IMR-90 (cell line): ENCODE measurements around the gene TAF10.

Source experiments
- POLR2A ChIP-seq: IDR thresholded peaks from 2 replicates; pipeline ENCODE4 v1.6.1; 2012; ENCODE audit warnings: mild to moderate bottlenecking, low read depth, low read length
- RAD21 ChIP-seq: IDR thresholded peaks from 2 replicates; pipeline ENCODE4 v1.6.1; 2012; ENCODE audit warnings: low read length, improper control_type of control experiment
- RCOR1 ChIP-seq: IDR thresholded peaks from 2 replicates; pipeline ENCODE4 v1.6.1; 2012; ENCODE audit warnings: mild to moderate bottlenecking, low read length, improper control_type of control experiment; ENCODE audit not compliant: insufficient replicate concordance
- RFX5 ChIP-seq: IDR thresholded peaks from 2 replicates; pipeline ENCODE4 v1.8.0; 2012; ENCODE audit warnings: low read depth, mild to moderate bottlenecking, low read length, moderate library complexity
- TF ChIP-seq, protein P1 (sequence below): conservative IDR thresholded peaks from 2 replicates; pipeline ENCODE4 v1.5.1; 2012; ENCODE audit warnings: mild to moderate bottlenecking, low read depth, low read length, improper control_type of control experiment

DNA sequence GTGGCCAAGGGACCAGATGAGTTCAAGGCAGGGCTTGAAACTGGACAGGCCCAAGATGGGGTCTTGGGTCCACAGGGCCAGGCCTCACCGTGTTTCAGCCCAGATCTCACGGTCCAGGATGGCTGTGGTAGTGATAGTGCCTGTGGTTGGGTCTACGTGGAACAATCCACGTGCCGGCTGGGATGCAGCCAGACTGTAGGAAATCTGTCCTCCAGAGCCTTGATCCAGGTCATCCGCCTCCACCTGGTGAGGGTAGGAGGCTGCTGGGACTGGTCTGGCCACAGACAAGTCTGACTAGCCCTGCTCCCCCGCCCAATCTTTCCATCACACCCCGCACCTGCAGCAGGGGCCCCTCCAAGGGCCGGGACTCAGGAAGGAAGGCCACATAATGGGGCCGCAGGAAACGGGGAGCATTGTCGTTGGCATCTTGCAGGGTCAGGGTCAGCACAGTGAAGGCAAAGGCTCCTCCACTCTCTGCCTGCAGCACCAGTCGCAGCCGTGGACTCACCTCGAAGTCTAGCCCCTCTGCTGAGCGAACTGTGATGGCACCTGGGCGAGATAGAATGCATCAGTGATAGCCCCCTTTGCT, 13.9 kb upstream of the TAF10 start:
- TF ChIP-seq, protein P1, sequence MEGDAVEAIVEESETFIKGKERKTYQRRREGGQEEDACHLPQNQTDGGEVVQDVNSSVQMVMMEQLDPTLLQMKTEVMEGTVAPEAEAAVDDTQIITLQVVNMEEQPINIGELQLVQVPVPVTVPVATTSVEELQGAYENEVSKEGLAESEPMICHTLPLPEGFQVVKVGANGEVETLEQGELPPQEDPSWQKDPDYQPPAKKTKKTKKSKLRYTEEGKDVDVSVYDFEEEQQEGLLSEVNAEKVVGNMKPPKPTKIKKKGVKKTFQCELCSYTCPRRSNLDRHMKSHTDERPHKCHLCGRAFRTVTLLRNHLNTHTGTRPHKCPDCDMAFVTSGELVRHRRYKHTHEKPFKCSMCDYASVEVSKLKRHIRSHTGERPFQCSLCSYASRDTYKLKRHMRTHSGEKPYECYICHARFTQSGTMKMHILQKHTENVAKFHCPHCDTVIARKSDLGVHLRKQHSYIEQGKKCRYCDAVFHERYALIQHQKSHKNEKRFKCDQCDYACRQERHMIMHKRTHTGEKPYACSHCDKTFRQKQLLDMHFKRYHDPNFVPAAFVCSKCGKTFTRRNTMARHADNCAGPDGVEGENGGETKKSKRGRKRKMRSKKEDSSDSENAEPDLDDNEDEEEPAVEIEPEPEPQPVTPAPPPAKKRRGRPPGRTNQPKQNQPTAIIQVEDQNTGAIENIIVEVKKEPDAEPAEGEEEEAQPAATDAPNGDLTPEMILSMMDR: no peak
- TF ChIP-seq RAD21: no peak
- no peak for TF ChIP-seq RFX5
- no peak for TF ChIP-seq RCOR1
- TF ChIP-seq POLR2A: no peak
